Activated CD8-positive, alpha-beta memory T cell treated with anti-CD3 and anti-CD28 coated beads, Interleukin-2, amount 50 U/mL, for 24 hours (primary cell): ENCODE data around the gene XPO4.
"Not testable (repeated sequence)": the region's sequence is repeated elsewhere in the genome, so short reads cannot be mapped to it uniquely, and the experiment has no call there.

Experiments
- DNase-seq: peaks from one replicate; pipeline ENCODE4 v3.0.0-alpha.2; 2020; ENCODE audit errors: extremely low read depth

Gene XPO4

GRCh38 chr13:20891034-20891433, 11.5 kb downstream of the XPO4 start:
- no peak for DNase-seq

GRCh38 chr13:20890540-20890939, 12.0 kb downstream of the XPO4 start:
- DNase-seq: not testable (repeated sequence)

- no peak for DNase-seq
These were observed 20.3 kb downstream of the XPO4 start for GRCh38 chr13:20882206-20882605.

- DNase-seq: no peak
These were observed 24.6 kb downstream of the XPO4 start for GRCh38 chr13:20877902-20878301.

- not testable (repeated sequence) for DNase-seq
These were observed 25.7 kb downstream of the XPO4 start for GRCh38 chr13:20876802-20877201.

GRCh38 chr13:20874439-20874838, 28.1 kb downstream of the XPO4 start:
- DNase-seq: not testable (repeated sequence)

GRCh38 chr13:20873348-20873747, 29.2 kb downstream of the XPO4 start:
- DNase-seq: no peak

- no peak for DNase-seq
These were observed 31.7 kb downstream of the XPO4 start for GRCh38 chr13:20870829-20871228.

- DNase-seq: no peak
These were observed 33.0 kb downstream of the XPO4 start for GRCh38 chr13:20869540-20869939.

- DNase-seq: no peak
These were observed 35.1 kb downstream of the XPO4 start for GRCh38 chr13:20867408-20867807.

- DNase-seq: not testable (repeated sequence)
These were observed 40.9 kb downstream of the XPO4 start for GRCh38 chr13:20861666-20862065.

GRCh38 chr13:20860844-20861243, 41.7 kb downstream of the XPO4 start:
- DNase-seq: no peak

- no peak for DNase-seq
These were observed 45.9 kb downstream of the XPO4 start for GRCh38 chr13:20856650-20857049.

GRCh38 chr13:20851844-20852402, 50.6 kb downstream of the XPO4 start:
- no peak for DNase-seq

GRCh38 chr13:20848944-20849343, 53.6 kb downstream of the XPO4 start:
- no peak for DNase-seq

- DNase-seq: no peak
These were observed 54.3 kb downstream of the XPO4 start for GRCh38 chr13:20848203-20848602.

- DNase-seq: no peak
These were observed 55.2 kb downstream of the XPO4 start for GRCh38 chr13:20847296-20847695.

GRCh38 chr13:20843166-20843565, 59.4 kb downstream of the XPO4 start:
- no peak for DNase-seq

- DNase-seq: no peak
These were observed 62.0 kb downstream of the XPO4 start for GRCh38 chr13:20840568-20840967.

GRCh38 chr13:20833900-20834679, 68.5 kb downstream of the XPO4 start:
- no peak for DNase-seq

- DNase-seq: no peak
These were observed 69.7 kb downstream of the XPO4 start for GRCh38 chr13:20832861-20833260.

GRCh38 chr13:20831933-20832332, 70.6 kb downstream of the XPO4 start:
- DNase-seq: no peak

GRCh38 chr13:20831254-20831653, 71.3 kb downstream of the XPO4 start:
- DNase-seq: no peak
